OCI-LY3 (cell line): Measurements from ENCODE around the gene DHCR7.

ENCODE experiments used
- CTCF ChIP-seq: fragments of 200-600, 300-600 bp; sonication (generic); IDR thresholded peaks from 2 replicates; pipeline ENCODE4 v1.5.1; 2014; ENCODE audit warnings: antibody characterized with exemption, low read length, low read depth
- EZH2phosphoT487 ChIP-seq: fragments of 200-600 bp; shearing (Covaris generic); IDR thresholded peaks from 2 replicates; pipeline ENCODE4 v1.6.1; 2018; ENCODE audit warnings: antibody characterized with exemption, mixed run types, low read depth

- TF ChIP-seq CTCF (no peak), EZH2phosphoT487 (no peak)
These were observed 29.6 kb downstream of the DHCR7 start for GRCh38 chr11:71418643-71419042.
